Mammary epithelial cell (primary cell): ENCODE results near the gene NLN.

Source experiments
- EZH2 ChIP-seq: IDR thresholded peaks from 2 replicates; pipeline ENCODE4 v1.6.1; 2012; ENCODE audit warnings: low read length, inconsistent platforms, borderline replicate concordance
- TF ChIP-seq, protein P1 (sequence below), 2 donors: IDR thresholded peaks in 1 of 2; conservative IDR thresholded peaks in 1 of 2; 2 replicates each; pipeline ENCODE4 v1.5.1; 2011 to 2012; ENCODE audit warnings: inconsistent platforms in 2 of 2, low read length in 2 of 2, mild to moderate bottlenecking in 2 of 2, control low read depth in 1 of 2, low read depth in 1 of 2; ENCODE audit not compliant: insufficient read depth in 1 of 2; ENCODE audit errors: extremely low read depth in 1 of 2

DNA sequence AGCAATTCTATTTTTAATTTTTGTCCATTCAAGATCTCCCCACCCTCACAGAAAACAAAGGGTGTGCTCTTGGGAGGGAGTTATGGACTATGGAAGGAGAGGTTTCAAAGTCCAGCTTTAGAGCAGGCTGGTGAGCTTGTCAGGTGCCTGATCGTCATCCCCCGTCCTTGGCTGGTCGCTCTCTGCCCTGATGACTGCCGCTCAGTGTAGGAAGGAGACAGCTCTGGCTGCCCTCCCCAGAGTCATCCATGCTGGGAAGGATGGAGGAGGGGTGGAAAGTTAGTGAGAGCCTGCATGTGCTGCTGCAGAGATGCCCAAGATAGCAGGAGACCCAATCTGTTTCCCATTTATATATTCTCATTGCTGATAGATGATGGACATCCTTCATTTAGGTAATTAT is 96.6 kb downstream of the NLN start:
- TF ChIP-seq, protein P1, sequence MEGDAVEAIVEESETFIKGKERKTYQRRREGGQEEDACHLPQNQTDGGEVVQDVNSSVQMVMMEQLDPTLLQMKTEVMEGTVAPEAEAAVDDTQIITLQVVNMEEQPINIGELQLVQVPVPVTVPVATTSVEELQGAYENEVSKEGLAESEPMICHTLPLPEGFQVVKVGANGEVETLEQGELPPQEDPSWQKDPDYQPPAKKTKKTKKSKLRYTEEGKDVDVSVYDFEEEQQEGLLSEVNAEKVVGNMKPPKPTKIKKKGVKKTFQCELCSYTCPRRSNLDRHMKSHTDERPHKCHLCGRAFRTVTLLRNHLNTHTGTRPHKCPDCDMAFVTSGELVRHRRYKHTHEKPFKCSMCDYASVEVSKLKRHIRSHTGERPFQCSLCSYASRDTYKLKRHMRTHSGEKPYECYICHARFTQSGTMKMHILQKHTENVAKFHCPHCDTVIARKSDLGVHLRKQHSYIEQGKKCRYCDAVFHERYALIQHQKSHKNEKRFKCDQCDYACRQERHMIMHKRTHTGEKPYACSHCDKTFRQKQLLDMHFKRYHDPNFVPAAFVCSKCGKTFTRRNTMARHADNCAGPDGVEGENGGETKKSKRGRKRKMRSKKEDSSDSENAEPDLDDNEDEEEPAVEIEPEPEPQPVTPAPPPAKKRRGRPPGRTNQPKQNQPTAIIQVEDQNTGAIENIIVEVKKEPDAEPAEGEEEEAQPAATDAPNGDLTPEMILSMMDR (conservative IDR thresholded peaks at IDR 0.05 in 1 of 2, IDR thresholded peaks at IDR 0.05 in 1 of 2; ENCODE audit: extremely low read depth in 1 of 2, insufficient read depth in 1 of 2, low read depth in 1 of 2, low read length in 2 of 2), result no peak
- TF ChIP-seq EZH2, result no peak
